GM10248 (cell line): ENCODE data around the gene FALEC.
"Not testable (repeated sequence)": the region's sequence is repeated elsewhere in the genome, so short reads cannot be mapped to it uniquely, and the experiment has no call there.

Source experiments
- CTCF ChIA-PET: fragments of 300-600 bp; sonication (Branson Sonifier 250); formaldehyde crosslinking; extraction: SDS; loops from one replicate; lab custom pipeline; 2021; ENCODE audit warnings: antibody characterized with exemption; lab: Yijun Ruan, JAX
- POLR2A ChIA-PET: fragments of 350-650 bp; sonication (Branson Sonifier 250); formaldehyde crosslinking; extraction: SDS; loops from one replicate; lab custom pipeline; 2020; ENCODE audit warnings: antibody characterized with exemption; lab: Yijun Ruan, JAX
- DNase-seq: peaks from one replicate; pipeline ENCODE4 v3.0.0; 2012; ENCODE audit errors: extremely low spot score
- TF ChIP-seq, protein P1 (sequence below): IDR thresholded peaks from 2 replicates; pipeline ENCODE4 v1.5.1; 2012; ENCODE audit warnings: mild to moderate bottlenecking, low read depth; ENCODE audit errors: extremely low read depth, missing control alignments, control extremely low read depth

Gene FALEC

DNA sequence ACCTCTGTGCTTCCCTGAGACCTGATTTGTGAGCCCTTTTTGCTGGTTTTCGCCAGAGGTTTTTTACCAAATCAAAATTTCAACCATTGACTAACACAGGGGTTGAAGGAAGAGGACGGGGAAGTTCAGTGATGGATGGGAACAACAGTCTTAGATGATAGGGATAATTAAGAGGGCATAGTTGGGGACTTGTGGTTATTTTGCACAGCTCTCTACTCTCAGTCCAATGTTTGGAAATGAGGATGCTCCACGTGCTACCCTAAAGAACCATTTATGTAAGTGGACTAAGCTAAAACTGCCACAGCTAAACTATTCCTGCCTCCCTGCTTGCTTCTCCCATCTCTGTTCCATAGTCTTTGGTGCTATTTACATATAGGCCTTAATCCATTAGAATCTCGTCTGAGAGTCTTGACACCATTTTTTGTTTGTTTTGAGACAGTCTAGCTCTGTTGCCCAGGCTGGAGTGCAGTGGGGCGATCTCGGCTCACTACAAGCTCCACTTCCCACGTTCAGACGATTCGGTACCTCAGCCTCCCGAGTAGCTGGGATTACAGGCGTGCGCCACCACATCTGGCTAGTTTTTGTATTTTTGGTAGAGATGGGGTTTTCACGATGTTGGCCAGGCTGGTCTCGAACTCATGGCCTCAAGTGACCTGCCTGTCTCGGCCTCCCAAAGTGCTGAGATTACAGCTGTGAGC is 64.5 kb downstream of the FALEC start:
- CTCF ChIA-PET = interaction anchor here (0.8 to 6.9 kb wide), 8 partner anchors 9 to 416 kb away, joined by 3 to 83 read pairs (median 4); partner anchors contain the start of gene TARS2
- no peak for DNase-seq
- POLR2A ChIA-PET = interaction anchor here (0.6 to 11.0 kb wide), 25 partner anchors 9 to 668 kb away, joined by 3 to 305 read pairs (median 4); partner anchors contain the start of genes ENSA, GOLPH3L, MINDY1 and RPRD2
- TF ChIP-seq, protein P1, sequence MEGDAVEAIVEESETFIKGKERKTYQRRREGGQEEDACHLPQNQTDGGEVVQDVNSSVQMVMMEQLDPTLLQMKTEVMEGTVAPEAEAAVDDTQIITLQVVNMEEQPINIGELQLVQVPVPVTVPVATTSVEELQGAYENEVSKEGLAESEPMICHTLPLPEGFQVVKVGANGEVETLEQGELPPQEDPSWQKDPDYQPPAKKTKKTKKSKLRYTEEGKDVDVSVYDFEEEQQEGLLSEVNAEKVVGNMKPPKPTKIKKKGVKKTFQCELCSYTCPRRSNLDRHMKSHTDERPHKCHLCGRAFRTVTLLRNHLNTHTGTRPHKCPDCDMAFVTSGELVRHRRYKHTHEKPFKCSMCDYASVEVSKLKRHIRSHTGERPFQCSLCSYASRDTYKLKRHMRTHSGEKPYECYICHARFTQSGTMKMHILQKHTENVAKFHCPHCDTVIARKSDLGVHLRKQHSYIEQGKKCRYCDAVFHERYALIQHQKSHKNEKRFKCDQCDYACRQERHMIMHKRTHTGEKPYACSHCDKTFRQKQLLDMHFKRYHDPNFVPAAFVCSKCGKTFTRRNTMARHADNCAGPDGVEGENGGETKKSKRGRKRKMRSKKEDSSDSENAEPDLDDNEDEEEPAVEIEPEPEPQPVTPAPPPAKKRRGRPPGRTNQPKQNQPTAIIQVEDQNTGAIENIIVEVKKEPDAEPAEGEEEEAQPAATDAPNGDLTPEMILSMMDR = no peak

DNA sequence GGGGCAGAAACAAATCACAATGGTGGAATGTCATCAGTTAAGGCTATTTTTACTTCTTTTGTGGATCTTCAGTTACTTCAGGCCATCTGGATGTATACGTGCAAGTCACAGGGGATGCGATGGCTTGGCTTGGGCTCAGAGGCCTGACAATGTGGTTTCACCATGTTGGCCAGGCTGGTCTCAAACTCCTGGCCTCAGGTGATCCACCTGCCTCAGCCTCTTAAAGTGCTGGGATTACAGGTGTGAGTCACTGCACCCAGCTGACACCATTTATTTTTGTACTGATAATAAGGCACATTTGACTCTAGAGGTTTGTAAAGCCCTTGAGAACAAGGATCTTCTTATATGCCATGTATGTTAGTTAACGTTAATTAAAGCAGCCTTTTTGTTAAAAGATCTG is 65.4 kb downstream of the FALEC start:
- DNase-seq = not testable (repeated sequence)
- CTCF ChIA-PET = interaction anchor here (1.3 to 6.9 kb wide), 3 partner anchors 8 to 415 kb away, joined by 3 to 83 read pairs (median 5); no protein-coding TSS in a partner anchor
- POLR2A ChIA-PET = interaction anchor here (0.8 kb wide), 1 partner anchor 94 kb away, joined by 3 read pairs; the partner anchor contains the start of gene TARS2

DNA sequence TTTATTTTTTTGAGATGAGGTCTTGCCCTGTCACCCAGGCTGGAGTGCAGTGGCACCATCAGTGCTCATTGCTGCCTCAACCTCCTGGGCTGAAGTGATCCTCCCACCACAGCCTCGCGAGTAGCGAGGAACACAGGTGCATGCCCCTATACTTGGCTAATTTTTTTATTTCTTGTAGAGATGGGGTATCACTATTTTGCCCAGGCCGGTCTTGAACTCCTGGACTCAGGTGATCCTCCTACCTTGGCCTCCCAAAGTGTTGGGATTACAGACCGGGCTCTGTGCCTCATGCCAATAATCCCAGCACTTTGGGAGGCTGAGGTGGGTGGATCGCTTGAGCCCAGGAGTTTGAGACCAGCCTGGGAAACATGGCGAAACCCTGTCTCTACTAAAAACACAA is 65.9 kb downstream of the FALEC start:
- ChIA-PET POLR2A (interaction anchor here (0.8 kb wide), 1 partner anchor 94 kb away, joined by 3 read pairs; the partner anchor contains the start of gene TARS2), CTCF (interaction anchor here (1.3 to 6.9 kb wide), 2 partner anchors 8 to 19 kb away, joined by 3 to 83 read pairs; no protein-coding TSS in a partner anchor)

DNA sequence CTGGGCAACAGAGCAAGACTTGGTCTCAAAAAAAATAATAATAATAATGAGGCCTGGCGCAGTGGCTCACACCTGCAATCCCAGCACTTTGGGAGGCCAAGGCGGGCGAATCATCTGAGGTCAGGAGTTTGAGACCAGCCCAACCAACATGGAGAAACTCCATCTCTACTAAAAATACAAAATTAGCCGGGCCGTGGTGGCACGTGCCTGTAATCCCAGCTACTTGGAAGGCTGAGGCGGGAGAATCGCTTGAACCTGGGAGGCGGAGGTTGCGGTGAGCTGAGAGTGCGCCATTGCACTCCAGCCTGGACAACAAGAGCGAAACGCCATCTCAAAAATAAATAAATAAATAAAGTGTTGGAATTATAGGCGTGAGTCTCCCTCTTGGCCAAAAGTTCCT is 66.4 kb downstream of the FALEC start:
- CTCF ChIA-PET = interaction anchor here (6.9 kb wide), 1 partner anchor 20 kb away, joined by 83 read pairs; no protein-coding TSS in a partner anchor
- POLR2A ChIA-PET, DNase-seq: not testable (repeated sequence)

More for the DNA sequence above, 65.9 kb downstream of the FALEC start:
- DNase-seq = not testable (repeated sequence)

DNA sequence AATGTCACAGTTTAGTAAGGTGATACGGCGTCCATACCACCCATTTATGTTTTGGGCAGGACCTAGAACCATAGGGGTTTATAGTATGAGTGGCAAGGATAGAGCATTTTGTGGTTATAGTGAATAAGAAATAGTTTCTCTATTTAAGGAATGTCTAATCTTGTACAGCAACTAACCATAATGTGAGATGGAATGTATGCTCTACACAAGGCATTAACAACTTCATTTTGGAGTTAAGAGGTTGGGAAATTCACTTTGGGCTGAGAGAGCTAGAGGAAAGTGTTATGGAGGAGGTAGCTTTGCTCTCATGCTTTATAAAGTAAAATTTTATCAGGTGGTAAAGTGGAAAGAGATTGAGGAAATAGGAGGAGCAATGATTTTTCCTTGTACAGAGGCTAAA is 66.8 kb downstream of the FALEC start:
- TF ChIP-seq, protein P1 = no peak
- no peak for DNase-seq
- ChIA-PET CTCF (interaction anchor here (6.9 kb wide), 1 partner anchor 20 kb away, joined by 83 read pairs; no protein-coding TSS in a partner anchor), POLR2A (interaction anchor here (1.1 kb wide), 1 partner anchor 18 kb away, joined by 3 read pairs; no protein-coding TSS in a partner anchor)
